ENCODE results near the gene EDN2. TPM values are rescaled to one million over a fixed set of nuclear protein-coding genes. Genes with fewer than 3 reads are reported as not detected.

EDN2 gene
- total and polyA plus RNA-seq, 2 donors (not counting 1 experiment from before 2014, with no cell fraction given): not detected

GRCh38 chr1:41515131-41515678, 30.7 kb upstream of the EDN2 start:
- ATAC-seq (ENCODE audit: low read depth): no peak
- Histone ChIP-seq H3K9me3 (ENCODE audit: control extremely low read depth in 1 of 3, control insufficient read depth in 2 of 3, insufficient read depth in 1 of 3, low read length in 2 of 3) (no peaks in the 10 kb centered on the region), H3K9ac (ENCODE audit: low read length) (no peak overlapping the region), H3K4me1 (ENCODE audit: control insufficient read depth in 2 of 2, insufficient read depth in 2 of 2, low read length in 2 of 2) (peaks cover 25 to 39% of the 10 kb centered on the region in 2 donors), H3K4me2 (replicated peaks; ENCODE audit: low read depth, low read length, poor library complexity, severe bottlenecking) (no peak overlapping the region), H3K4me3 (ENCODE audit: control extremely low read depth in 1 of 5, extremely low read depth in 1 of 5, insufficient read depth in 1 of 5, low read depth in 2 of 5, low read length in 4 of 5) (no peak overlapping the region), H3K79me2 (ENCODE audit: control insufficient read depth, insufficient read depth, low read length) (no peaks in the 10 kb centered on the region), H2AFZ (ENCODE audit: insufficient read depth, low read depth, low read length, poor library complexity, severe bottlenecking) (no peak overlapping the region), H3K36me3 (replicated peaks in 1 of 2; ENCODE audit: control extremely low read depth in 1 of 2, control insufficient read depth in 1 of 2, extremely low read depth in 1 of 2, insufficient read depth in 2 of 2, low read length in 1 of 2) (peaks cover 0 to 11% of the 10 kb centered on the region in 2 experiments), H4K20me1 (ENCODE audit: control insufficient read depth, insufficient read depth, low read length, poor library complexity, severe bottlenecking) (no peaks in the 10 kb centered on the region), H3K27me3 (replicated peaks in 1 of 4; ENCODE audit: control extremely low read depth in 1 of 4, control insufficient read depth in 3 of 4, insufficient read depth in 4 of 4, low read length in 3 of 4) (no peaks in the 10 kb centered on the region), H3K27ac (ENCODE audit: low read length in 2 of 2) (no peak overlapping the region)
- Mint-ChIP-seq H3K4me3 (no peak overlapping the region), H3K4me1 (peaks cover 35% of the 10 kb centered on the region), H3K27me3 (no peaks in the 10 kb centered on the region), H3K9me3 (ENCODE audit: insufficient read depth) (no peaks in the 10 kb centered on the region), H3K27ac (no peak overlapping the region)
- no peak for TF ChIP-seq EZH2 (IDR thresholded peaks at IDR 0.05; ENCODE audit: borderline replicate concordance, insufficient read depth, low read depth, low read length, poor library complexity, severe bottlenecking)
- TF ChIP-seq, protein P1, sequence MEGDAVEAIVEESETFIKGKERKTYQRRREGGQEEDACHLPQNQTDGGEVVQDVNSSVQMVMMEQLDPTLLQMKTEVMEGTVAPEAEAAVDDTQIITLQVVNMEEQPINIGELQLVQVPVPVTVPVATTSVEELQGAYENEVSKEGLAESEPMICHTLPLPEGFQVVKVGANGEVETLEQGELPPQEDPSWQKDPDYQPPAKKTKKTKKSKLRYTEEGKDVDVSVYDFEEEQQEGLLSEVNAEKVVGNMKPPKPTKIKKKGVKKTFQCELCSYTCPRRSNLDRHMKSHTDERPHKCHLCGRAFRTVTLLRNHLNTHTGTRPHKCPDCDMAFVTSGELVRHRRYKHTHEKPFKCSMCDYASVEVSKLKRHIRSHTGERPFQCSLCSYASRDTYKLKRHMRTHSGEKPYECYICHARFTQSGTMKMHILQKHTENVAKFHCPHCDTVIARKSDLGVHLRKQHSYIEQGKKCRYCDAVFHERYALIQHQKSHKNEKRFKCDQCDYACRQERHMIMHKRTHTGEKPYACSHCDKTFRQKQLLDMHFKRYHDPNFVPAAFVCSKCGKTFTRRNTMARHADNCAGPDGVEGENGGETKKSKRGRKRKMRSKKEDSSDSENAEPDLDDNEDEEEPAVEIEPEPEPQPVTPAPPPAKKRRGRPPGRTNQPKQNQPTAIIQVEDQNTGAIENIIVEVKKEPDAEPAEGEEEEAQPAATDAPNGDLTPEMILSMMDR (IDR thresholded peaks at IDR 0.05): no peak
- no peak for DNase-seq
- POLR2A ChIA-PET: no interaction called here
- WGBS (ENCODE audit: insufficient coverage): 97% methylated on average over 5 of the region's 5 CpGs
- CTCF ChIA-PET: interaction anchor here (1.0 to 2.8 kb wide), 14 partner anchors 9 to 658 kb away, joined by 3 to 27 read pairs (median 4); no protein-coding TSS in a partner anchor
- intact Hi-C loops (cut with micrococcal nuclease): loop anchor here (10.0 kb wide), 1 partner anchor 60 kb away; no protein-coding TSS in a partner anchor

DNA sequence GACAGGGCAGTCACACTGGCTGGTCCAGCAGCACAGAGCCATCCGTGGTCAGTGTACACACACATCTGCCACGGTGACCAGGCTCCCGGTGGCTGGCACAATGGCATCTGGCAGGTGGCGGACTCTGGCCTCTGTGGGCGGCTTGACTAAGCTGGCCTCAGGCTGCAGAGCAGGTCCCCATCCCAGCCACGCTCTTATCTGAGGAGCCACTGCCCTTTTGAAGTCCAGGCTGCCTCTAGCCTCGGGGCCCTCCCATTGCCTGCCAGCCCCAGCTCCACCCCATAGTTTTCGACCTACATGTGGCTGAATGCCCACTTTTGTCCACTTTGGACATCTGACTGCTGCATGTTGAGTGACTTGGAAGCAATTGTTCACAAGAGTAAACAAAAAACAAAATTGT, 29.9 kb upstream of the EDN2 start:
- no peak overlapping the region for H3K4me3 ChIP-seq (ENCODE audit: control extremely low read depth in 1 of 5, extremely low read depth in 1 of 5, insufficient read depth in 1 of 5, low read depth in 2 of 5, low read length in 4 of 5)
- intact Hi-C loops (cut with micrococcal nuclease): loop anchor here (10.0 kb wide), 1 partner anchor 60 kb away; no protein-coding TSS in a partner anchor
- DNase-seq (no peak), ATAC-seq (ENCODE audit: low read depth) (no peak)
- peaks cover 0 to 11% of the 10 kb centered on the region in 2 experiments for H3K36me3 ChIP-seq (replicated peaks in 1 of 2; ENCODE audit: control extremely low read depth in 1 of 2, control insufficient read depth in 1 of 2, extremely low read depth in 1 of 2, insufficient read depth in 2 of 2, low read length in 1 of 2)
- H2AFZ ChIP-seq (ENCODE audit: insufficient read depth, low read depth, low read length, poor library complexity, severe bottlenecking): no peak overlapping the region
- Mint-ChIP-seq H3K27me3 (no peaks in the 10 kb centered on the region), H3K4me3 (no peak overlapping the region), H3K9me3 (ENCODE audit: insufficient read depth) (no peaks in the 10 kb centered on the region), H3K27ac (no peak overlapping the region), H3K4me1 (peaks cover 29% of the 10 kb centered on the region)
- WGBS (ENCODE audit: insufficient coverage): 98% methylated on average over 7 of the region's 8 CpGs
- no peak overlapping the region for H3K4me2 ChIP-seq (replicated peaks; ENCODE audit: low read depth, low read length, poor library complexity, severe bottlenecking)
- ChIA-PET POLR2A (no interaction called here), CTCF (interaction anchor here (1.4 to 2.2 kb wide), 4 partner anchors 8 to 659 kb away, joined by 3 to 7 read pairs (median 4); no protein-coding TSS in a partner anchor)
- H3K27ac ChIP-seq (ENCODE audit: low read length in 2 of 2): no peak overlapping the region
- no peaks in the 10 kb centered on the region for H3K9me3 ChIP-seq (ENCODE audit: control extremely low read depth in 1 of 3, control insufficient read depth in 2 of 3, insufficient read depth in 1 of 3, low read length in 2 of 3)
- TF ChIP-seq, protein P1 (IDR thresholded peaks at IDR 0.05): no peak
- no peak for TF ChIP-seq EZH2 (IDR thresholded peaks at IDR 0.05; ENCODE audit: borderline replicate concordance, insufficient read depth, low read depth, low read length, poor library complexity, severe bottlenecking)
- no peaks in the 10 kb centered on the region for H4K20me1 ChIP-seq (ENCODE audit: control insufficient read depth, insufficient read depth, low read length, poor library complexity, severe bottlenecking)
- H3K9ac ChIP-seq (ENCODE audit: low read length): no peak overlapping the region
- H3K4me1 ChIP-seq (ENCODE audit: control insufficient read depth in 2 of 2, insufficient read depth in 2 of 2, low read length in 2 of 2): peaks cover 23 to 37% of the 10 kb centered on the region in 2 donors
- no peaks in the 10 kb centered on the region for H3K79me2 ChIP-seq (ENCODE audit: control insufficient read depth, insufficient read depth, low read length)
- H3K27me3 ChIP-seq (replicated peaks in 1 of 4; ENCODE audit: control extremely low read depth in 1 of 4, control insufficient read depth in 3 of 4, insufficient read depth in 4 of 4, low read length in 3 of 4): no peaks in the 10 kb centered on the region

Measured in B cell (primary cell).